Measurements from ENCODE around the gene RAPGEF4.
"Not testable (repeated sequence)": the region's sequence is repeated elsewhere in the genome, so short reads cannot be mapped to it uniquely, and the experiment has no call there.

Gene RAPGEF4

DNA sequence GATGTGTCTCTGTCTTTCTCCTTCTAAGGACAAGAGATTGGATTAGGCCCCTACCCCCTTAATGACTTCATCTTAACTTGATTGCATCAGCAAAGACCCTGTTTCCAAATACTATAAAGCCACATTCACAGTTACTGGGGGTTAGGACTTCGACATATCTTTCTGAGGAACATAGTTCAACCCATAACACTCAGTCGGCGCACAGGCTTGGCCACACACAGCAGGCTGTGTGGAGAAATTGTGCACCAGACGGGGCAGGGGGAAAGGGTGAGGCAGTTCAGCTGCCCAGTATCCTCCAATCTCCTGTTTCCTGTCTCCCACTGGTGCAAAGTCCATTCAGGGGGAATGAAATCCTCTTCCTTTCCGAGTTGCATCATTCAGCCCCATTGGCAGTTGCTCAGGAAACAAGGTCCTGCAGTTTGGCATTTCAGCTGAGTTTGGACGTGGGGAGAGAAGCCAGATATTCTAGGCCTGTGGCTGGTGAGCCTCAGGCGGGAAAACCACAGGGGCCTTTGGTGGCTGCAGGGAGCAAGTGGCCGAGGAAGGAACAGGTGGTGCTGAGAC lies 9.4 kb upstream of the RAPGEF4 start:
- DNase-seq = no peak

DNA sequence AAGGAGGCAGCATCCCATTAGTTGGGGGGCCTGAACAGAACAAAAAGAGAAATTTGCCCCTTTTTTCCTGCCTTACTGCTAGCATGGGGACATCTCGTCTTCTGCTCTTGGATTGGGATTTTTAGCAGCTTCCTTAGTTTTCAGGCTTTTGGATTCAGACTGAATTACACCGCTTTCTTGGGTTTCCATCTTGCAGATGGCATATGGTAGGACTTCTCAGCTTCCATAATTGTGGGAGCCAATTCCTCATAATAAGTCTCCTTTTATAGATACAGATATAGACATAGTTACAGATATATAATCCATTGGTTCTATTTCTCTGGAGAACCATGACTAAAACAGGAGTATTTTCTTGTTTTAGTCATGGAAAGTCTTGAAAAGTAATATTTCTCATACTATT lies 5.2 kb upstream of the RAPGEF4 start:
- no peak for DNase-seq

DNA sequence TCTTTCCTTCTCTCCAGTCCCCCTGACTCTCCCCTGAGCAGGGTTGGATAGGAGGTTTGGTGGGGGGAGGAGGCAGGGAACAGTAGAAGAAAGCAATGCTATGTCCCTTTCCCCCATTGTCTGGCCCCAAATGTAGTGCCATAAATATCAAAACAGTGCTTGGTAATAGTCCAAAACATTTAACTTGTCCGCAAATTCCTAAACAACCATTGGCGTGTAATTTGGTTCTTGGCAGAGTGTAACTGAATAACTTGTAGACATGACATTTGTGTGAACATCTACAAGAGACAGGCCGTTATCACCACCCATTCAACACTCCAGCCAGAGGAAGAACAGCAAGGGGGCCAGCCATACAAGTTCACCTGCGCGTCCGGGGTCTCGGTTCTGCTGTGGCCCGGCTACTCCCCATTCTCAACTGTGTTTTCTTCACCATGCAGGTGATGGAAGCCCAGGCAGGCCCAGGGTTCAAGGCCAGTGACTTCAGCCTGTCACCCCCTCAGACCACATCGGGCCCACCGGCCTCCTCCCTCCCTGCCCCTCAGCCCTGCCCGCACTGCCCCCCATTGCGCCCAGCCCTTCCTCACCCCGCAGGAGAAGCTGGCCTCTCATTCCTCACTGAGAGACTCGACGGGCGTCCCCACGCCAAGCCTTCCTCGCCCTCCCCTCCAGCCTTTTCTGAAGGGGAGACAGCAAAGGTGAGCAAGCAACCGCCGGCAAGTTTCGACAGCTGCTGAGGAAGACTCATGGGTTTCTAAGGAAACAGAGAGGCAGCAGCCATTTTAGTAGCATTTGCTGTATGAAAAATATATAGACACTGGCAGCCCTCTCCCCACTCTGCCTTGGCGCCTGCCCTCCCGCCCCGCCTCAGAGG lies 699 bp upstream of the RAPGEF4 start:
- DNase-seq = no peak

DNA sequence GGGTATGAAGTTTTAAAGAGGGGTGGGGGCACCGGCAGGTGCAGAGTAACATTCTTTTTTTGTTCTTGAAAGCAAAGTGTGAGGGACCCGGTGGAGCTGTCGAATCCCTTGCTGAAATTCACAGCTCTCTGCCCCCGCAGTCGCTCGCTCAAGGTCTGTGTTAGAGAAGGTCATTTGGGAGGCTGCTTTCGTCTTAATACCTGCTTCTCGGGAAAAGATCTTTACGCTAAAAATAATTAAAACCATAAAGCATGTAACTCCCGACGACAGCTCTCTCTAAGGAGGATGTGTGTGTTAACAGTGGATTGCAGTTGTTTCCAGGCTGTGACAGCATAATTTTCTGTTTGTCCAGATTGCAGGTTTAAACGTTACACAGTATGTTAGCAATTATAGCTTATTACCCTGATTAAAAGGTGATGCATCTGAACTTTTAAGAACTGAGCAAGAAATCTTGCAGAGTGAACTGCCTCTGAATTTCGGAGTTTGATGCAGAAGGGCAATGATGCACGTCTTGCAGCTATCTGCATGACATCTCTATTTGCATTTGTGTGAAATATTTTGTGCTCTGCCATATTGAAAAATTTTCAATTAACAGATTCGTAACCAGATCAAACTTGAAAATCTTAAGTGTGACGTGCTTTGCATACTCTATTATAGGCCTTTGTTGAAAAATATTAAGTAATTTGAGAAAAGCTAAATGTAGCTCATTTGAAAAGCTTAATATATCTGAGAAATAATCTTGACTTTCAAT lies 954 bp downstream of the RAPGEF4 start:
- no peak for DNase-seq

DNA sequence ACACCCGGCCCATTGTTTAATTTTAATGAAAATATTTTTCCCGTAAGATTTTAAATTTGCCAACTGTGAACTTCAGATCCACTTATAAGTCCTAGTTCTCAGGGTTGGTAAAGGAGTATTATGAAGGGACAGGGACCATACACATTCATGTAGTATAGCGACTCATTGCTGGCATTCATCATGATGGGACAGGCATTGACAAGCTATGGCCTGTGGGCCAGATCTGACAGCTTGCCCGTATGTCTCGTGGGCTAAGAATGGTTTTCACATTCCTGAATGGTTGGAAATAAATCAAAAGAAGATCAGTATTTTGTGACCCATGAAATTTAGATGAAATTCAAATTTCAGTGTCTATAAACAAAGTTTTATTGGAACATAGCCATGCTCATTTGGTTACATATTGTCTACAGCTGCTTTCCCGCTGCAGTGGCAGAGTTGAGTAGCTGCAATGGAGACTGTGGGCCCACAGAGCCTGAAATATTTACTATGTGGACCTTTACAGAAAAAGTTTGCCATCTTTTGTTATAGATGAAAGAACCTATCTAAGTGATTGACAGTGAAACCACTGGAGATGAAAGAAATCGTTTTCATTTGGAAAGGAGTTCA lies 4.1 kb downstream of the RAPGEF4 start:
- no peak for DNase-seq

DNA sequence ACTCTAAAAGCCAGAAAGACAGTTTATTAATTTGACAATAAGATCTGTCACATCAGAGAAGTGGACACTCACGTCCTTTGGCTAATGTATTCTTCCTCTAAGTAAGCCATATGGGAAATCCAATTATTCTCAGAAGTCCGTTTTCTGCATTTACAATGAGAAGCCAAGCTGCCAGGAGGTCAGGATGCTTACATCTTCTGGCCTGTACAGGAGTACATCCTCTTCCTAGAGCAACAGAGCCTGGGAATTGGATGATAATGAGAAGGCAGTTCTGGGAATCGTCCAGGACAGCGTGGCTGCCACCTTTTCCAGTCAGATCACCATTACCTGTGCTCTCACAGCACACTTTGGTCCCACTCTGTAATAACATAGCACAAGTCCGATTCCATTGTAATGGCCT lies 5.2 kb downstream of the RAPGEF4 start:
- no peak for DNase-seq

DNA sequence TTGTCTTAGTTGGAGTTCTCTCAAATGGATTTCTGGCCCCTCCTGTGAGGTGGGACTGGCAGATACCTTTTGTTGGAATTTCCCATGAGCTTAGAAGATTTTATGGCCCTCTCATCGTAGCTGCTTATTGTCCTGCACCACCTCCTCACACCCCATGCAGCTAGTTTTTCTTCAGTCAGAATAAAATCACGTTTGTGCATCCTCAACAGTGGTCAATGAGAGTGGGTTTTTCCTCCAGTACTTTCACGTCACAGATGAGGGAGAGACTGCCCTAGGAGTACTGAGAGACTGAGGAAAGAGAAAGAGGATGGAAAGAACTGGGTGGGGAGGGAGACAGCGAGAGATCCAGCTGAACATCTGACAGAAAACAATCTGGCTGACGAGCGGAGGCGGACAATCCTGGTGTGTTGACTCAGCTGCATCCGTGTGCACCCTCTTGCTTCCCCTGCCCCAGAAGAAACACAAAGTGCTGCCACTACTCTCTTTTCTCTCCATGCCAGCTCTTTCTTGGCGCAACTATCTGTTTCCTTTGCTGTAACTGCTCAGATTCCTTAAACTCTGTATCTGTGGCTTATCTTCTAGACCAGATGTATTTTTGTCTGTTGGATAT lies 7.4 kb downstream of the RAPGEF4 start:
- no peak for DNase-seq

DNA sequence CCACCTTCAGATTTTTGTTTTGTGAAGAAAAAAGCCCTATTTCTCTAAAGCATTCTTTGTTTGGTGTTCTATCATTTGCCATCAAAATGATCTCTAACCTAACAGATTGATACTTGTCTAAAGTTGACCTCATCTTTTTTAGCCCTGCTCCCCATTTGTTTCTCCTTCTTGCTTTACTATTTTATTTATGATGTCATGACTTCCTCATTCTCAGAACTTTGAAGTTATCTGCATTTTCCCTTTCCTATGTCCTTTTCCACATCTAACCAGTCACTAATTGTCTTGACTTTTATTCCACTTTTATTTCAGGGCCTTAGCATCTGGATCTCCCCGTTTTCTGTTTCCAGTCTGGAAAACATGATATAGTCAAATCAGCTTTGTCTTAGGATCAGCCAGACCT lies 8.3 kb downstream of the RAPGEF4 start:
- DNase-seq = no peak

DNA sequence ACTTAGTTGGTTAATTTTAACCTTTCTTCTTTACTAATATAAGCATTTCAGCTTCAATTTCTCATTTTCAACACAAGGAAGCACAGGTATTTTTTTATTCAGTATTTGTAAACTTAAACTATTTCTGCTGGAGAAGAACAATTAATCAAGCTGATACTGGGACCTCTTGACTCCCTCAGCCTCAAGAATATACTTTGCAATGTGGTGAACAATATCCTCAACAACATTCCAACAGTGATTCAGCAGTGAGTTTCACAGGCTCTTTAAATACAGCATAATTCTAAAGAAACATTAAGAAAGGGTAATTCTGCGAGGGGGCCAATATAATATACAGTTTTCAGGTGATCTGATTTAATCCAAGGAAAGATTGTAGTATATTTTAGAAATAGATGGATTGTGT lies 10.0 kb downstream of the RAPGEF4 start:
- DNase-seq = no peak

DNA sequence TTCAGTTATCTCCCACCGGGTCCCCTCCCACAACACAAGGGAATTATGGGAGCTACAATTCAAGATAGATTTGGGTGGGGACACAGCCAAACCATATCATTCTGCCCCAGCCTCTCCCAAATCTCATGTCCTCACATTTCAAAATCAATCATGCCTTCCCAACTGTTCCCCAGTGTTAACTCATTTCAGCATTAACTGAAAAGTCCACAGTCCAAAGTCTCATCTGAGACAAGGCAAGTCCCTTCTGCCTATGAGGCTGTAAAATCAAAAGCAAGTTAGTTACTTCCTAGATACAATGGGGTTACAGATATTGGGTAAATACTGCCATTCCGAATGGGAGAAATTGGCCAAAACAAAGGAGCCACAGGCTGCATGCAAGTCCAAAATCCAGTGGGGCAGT lies 12.9 kb downstream of the RAPGEF4 start:
- not testable (repeated sequence) for DNase-seq

DNA sequence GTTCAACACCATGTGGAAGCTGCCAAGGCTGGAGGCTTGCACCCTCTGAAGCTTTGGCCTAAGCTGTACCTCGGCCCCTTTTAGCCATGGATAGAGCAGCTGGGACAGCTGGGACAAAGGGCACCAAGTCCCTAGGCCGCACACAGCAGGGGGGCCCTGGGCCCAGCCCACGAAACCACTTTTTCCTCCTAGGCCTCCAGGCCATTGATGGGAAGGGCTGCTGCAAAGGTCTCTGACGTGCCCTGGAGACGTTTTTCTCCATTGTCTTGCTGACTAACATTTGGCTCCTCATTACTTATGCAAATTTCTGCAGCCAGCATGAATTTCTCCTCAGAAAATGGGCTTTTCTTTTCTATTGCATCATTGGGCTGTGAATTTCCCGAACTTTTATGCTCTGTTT lies 13.7 kb downstream of the RAPGEF4 start:
- DNase-seq = no peak

DNA sequence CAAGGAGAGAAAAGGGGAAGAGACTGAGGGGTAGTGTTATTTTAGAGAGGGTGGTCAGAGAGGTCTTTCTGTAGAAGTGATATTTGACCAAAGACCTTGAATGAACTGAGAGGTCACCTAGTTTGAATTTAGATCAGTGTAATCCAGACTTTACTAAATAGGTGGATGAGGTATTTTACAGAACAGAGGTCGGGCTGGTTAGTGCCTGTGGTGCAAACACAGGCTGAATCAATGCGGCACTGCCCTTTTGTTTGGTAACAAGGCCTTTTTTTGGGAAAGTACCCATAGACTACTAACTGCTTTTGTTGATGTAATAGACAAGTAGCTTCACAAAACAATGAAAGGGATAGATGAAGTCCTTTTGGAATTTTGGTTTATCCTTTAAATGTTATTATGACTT lies 15.9 kb downstream of the RAPGEF4 start:
- peak; percentile 6 for DNase-seq

DNA sequence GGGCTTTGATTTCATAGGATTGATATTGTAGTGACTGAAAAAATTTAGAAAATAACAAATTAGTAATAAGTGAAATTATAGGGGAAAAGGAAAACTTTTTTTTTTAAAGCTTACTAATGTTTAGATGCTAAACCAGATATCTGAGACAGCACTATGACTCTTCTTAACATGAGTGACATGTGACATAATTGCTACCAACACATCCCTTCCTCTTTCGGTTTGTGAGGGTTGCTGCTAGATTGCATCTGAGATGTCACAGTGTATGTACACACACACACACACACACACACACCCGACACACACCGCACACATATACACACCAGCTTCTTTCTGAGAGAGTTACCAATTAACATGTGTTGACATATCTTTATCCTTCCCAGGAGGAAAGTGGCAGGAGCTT lies 18.0 kb downstream of the RAPGEF4 start:
- peak; percentile 75 for DNase-seq

DNA sequence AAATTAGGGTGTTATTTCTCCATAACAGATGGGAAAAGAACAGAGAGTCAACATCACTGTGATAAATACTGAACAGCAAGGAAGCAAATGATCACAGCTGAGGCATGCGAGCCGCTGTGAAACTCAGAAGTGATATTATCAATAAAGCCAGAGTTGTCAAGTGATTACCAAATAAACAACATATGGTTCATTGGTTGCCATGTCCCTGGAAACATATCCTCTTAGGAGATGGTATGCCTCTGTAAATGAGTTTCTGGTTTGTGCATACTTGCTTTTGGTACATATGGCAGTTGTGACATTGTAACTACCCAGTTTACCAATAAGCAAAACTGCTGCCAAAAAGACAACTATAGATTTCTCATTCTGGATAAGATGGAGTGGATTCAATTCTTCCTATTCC lies 23.8 kb downstream of the RAPGEF4 start:
- DNase-seq = no peak

DNA sequence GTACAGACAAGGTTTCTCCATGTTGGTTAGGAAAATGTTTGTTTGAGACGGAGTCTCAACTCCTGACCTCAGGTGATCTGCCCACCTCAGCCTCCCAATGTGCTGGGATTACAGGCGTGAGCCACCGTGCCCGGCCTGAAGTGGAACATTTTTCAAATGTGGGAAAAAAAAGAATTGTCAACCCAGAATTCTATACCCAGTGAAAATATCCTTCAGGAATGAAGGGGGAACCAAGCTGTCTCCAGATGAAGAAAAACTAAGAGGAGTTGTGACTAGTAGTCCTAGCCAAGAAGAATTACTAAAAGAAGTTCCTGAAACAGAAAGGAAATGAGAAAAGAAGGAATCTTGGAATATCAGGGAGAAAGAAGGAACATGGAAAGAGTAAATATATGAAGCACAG lies 25.7 kb downstream of the RAPGEF4 start:
- DNase-seq = no peak

DNA sequence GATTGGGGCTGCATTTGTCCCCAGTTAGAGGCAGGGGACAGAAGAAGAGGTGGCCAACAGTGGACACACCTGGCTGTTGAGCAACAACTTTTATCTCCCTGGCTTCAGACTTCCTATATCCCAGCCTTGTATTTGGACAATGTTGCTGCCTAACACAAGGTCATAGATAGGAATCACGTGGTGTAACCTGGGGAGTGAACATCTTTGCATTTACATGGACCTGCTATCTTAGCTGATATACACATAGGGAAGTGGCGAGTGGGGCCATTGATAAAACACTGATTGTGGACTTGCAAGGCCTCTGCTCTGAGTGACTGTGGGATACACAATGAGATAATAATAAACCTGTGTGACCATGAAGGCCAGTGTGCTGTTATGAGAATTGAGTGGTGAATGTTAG lies 26.9 kb downstream of the RAPGEF4 start:
- DNase-seq = no peak

DNA sequence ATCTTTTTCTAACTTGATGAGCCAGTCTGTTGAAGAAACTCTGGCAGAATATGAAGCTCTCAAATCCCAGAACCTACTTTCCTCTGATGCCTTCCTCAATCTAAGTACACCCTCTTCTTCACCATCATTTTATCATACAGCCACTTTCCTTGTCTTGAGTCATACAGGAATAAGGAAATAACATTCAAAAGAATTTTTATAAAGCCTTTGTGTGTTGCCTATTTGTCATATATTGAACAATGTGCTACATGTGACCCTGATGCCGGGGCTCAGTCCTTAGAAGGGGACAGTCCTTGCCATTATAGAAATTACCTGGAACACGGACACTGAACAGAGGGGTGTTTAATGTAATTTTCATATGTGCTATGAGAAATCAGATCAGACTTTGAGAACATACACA lies 27.4 kb downstream of the RAPGEF4 start:
- DNase-seq = no peak

DNA sequence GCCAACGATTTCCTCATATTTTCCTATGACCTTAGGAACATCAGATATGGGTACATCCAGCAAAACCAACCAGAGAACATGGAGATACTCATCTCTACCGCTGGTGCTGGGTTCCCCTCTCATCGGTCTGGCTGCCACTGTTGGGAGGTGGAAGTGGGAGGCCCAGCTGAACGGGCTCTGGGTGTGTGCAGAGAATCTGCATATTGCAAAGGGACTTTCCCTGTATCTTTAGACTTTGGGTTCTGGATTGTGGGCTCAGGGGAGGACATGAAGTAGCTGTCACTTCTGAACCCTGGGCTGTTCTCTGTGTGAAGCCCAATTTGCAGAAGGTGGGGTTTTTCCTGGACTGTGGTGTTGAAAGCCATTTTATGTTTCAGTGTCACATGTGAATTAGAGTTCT lies 30.0 kb downstream of the RAPGEF4 start:
- DNase-seq = no peak

DNA sequence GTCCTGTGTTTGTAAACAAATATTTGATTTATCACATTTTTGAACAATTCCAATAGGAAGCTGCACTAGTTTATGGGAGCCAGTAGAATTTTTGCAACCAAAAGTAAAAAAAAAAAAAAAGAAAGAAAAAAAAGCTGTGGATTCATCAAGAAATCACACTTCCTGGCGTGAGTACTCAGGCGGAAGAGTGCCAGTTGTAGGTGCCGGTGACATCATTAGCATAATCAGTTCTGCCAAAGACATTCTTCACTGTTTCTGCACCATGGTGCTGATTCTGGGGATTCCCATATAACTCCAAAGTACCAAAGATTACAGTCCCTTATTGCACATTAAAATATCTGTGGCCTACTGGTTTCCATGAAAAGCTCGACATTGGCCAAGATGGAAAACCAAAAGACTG lies 32.8 kb downstream of the RAPGEF4 start:
- DNase-seq = no peak

DNA sequence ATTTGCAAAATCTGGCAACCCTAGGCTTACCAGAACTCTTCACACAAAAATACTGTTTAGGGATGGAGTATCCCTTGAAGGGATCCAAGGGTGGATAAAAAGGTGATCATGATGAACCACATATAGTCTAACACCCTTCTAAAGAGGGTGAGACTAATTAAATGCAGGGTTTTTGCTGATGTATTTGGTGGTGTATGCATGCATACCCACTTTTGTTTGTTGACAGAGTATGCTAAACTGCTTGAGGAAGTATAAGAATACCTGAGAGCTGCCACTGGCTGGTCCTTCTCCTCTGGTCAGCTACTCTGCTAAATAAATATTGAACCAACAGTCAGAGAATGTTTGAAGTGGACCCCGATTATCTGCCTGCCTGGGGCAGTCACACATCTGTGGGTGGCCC lies 34.2 kb downstream of the RAPGEF4 start:
- no peak for DNase-seq

DNA sequence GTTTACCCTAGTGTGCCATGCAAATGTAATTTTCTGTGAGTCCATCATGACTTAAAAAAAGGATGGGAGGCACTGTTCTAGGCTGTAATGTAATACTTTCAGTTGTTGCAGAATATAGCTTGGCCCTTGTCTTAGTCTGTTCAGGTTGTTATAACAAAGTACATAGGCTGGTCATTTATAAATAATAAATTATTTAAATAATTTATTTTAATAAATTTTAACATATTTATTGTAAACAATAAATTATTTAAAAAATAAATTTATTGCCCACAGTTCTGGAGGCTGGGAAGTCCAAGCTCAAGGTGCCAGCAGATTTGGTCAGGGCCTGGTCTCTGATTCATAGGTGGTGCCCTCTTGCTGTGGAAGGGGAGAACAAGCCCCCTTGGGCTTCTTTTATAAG lies 35.2 kb downstream of the RAPGEF4 start:
- DNase-seq = no peak

DNA sequence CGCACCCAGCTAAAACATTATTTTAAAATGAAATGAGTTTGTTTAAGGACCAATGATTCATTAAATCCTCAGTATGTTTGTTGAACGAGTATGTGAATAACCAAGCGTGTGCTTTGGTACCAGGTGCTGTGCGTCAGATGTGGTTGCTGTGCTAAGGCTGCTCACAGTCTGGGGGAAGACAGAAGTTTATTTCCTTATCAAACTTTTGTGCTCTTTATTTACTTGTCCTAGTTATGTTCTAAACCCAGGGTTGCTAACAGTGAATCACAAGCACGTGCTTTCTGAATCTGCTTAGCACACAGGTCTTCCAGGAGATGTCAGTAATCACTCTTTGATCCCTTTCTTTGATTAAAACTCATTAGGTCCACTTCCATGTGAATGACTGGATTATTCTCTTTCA lies 37.0 kb downstream of the RAPGEF4 start:
- DNase-seq = no peak

DNA sequence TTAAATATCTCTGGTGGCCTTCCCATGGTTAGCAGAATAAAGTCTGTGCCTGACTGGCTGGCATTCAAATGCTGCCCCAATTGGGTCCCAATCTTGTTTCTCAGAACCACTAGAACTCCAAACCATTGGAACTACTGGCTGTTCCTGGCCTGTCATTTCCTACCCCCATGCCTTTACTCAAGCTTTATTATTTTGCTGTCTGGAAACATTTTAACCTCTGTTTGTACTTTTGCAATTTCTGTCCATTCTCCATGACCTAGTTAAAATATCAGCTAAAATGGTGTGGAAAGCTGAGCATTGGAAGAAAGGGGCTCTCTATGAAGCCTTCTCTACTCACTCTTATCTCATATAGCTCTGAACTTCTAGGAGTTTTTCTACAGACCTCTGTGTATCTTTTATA lies 38.7 kb downstream of the RAPGEF4 start:
- no peak for DNase-seq
